ENCODE data around the gene ADAMTS6.

ADAMTS6 gene

GRCh38 chr5:65474130-65474711, 7.5 kb downstream of the ADAMTS6 start:
- Histone ChIP-seq H2BK5ac (ENCODE audit: low read depth, low read length, poor library complexity) (no peak overlapping the region), H2AFZ (ENCODE audit: insufficient read depth, low read length, poor library complexity) (no peak overlapping the region), H2BK120ac (ENCODE audit: insufficient read depth, low read length, poor library complexity) (no peak overlapping the region), H4K12ac (ENCODE audit: low read depth, low read length) (no peak overlapping the region), H3K23ac (ENCODE audit: low read length) (no peak overlapping the region), H3K4me1 (ENCODE audit: control insufficient read depth in 1 of 2, insufficient read depth in 2 of 2, low read length in 2 of 2) (peaks cover 0 to 6% of the 10 kb centered on the region in 2 experiments), H3K4me2 (ENCODE audit: low read length) (no peak overlapping the region), H3K79me2 (ENCODE audit: control insufficient read depth, insufficient read depth, low read length, poor library complexity) (no peaks in the 10 kb centered on the region), H4K91ac (ENCODE audit: low read depth, low read length) (no peak overlapping the region), H3K27ac (ENCODE audit: low read depth, low read length) (no peak overlapping the region), H3K36me3 (ENCODE audit: control insufficient read depth in 1 of 2, insufficient read depth in 2 of 2, low read length in 2 of 2) (no peaks in the 10 kb centered on the region), H3K4ac (ENCODE audit: low read depth, low read length) (no peak overlapping the region), H2AK5ac (ENCODE audit: low read length) (no peak overlapping the region), H3K18ac (ENCODE audit: low read length) (no peak overlapping the region), H3K4me3 (ENCODE audit: low read depth, low read length) (no peak overlapping the region), H2BK12ac (ENCODE audit: low read length) (no peak overlapping the region), H4K8ac (ENCODE audit: low read depth, low read length) (no peak overlapping the region), H3K9ac (ENCODE audit: low read length) (no peak overlapping the region), H3K14ac (ENCODE audit: low read length) (no peak overlapping the region), H3K9me3 (ENCODE audit: insufficient read depth, low read depth, low read length) (no peaks in the 10 kb centered on the region), H3K27me3 (ENCODE audit: insufficient read depth, low read length) (no peaks in the 10 kb centered on the region), H3K79me1 (ENCODE audit: low read length) (no peaks in the 10 kb centered on the region)
- no peak for DNase-seq
- WGBS (ENCODE audit: extremely low coverage, insufficient coverage, insufficient read length) = no CpG with 5 or more reads among the region's 3 CpGs

- Histone ChIP-seq H4K12ac (ENCODE audit: low read depth, low read length) (no peak overlapping the region), H3K18ac (ENCODE audit: low read length) (no peak overlapping the region), H2AK5ac (ENCODE audit: low read length) (no peak overlapping the region), H2AFZ (ENCODE audit: insufficient read depth, low read length, poor library complexity) (no peak overlapping the region), H2BK120ac (ENCODE audit: insufficient read depth, low read length, poor library complexity) (no peak overlapping the region), H2BK5ac (ENCODE audit: low read depth, low read length, poor library complexity) (no peak overlapping the region), H3K4me2 (ENCODE audit: low read length) (no peak overlapping the region), H3K79me1 (ENCODE audit: low read length) (no peaks in the 10 kb centered on the region), H3K23ac (ENCODE audit: low read length) (no peak overlapping the region), H2BK12ac (ENCODE audit: low read length) (no peak overlapping the region), H3K14ac (ENCODE audit: low read length) (no peak overlapping the region), H3K79me2 (ENCODE audit: control insufficient read depth, insufficient read depth, low read length, poor library complexity) (no peaks in the 10 kb centered on the region), H3K4me1 (ENCODE audit: control insufficient read depth in 1 of 2, insufficient read depth in 2 of 2, low read length in 2 of 2) (no peaks in the 10 kb centered on the region), H4K8ac (ENCODE audit: low read depth, low read length) (no peak overlapping the region), H3K36me3 (ENCODE audit: control insufficient read depth in 1 of 2, insufficient read depth in 2 of 2, low read length in 2 of 2) (peaks cover 2% of the 10 kb centered on the region in 2 experiments), H3K27me3 (ENCODE audit: insufficient read depth, low read length) (no peaks in the 10 kb centered on the region), H3K9ac (ENCODE audit: low read length) (no peak overlapping the region), H3K4me3 (ENCODE audit: low read depth, low read length) (no peak overlapping the region), H4K91ac (ENCODE audit: low read depth, low read length) (no peak overlapping the region), H3K4ac (ENCODE audit: low read depth, low read length) (no peak overlapping the region), H3K27ac (ENCODE audit: low read depth, low read length) (no peak overlapping the region), H3K9me3 (ENCODE audit: insufficient read depth, low read depth, low read length) (no peaks in the 10 kb centered on the region)
- DNase-seq = peak in 1 of 2 donors; percentile 32
- 100% methylated on average over 1 of the region's 3 CpGs for WGBS (ENCODE audit: extremely low coverage, insufficient coverage, insufficient read length)
These were observed 13.1 kb downstream of the ADAMTS6 start for GRCh38 chr5:65468633-65469032.

GRCh38 chr5:65462139-65462705, 19.5 kb downstream of the ADAMTS6 start:
- DNase-seq = no peak
- WGBS (ENCODE audit: extremely low coverage, insufficient coverage, insufficient read length) = no CpG with 5 or more reads among the region's 3 CpGs

GRCh38 chr5:65461490-65461889, 20.2 kb downstream of the ADAMTS6 start:
- Histone ChIP-seq H3K9me3 (ENCODE audit: insufficient read depth, low read depth, low read length) (no peaks in the 10 kb centered on the region), H3K4me3 (ENCODE audit: low read depth, low read length) (no peak overlapping the region), H3K23ac (ENCODE audit: low read length) (no peak overlapping the region), H2BK5ac (ENCODE audit: low read depth, low read length, poor library complexity) (no peak overlapping the region), H3K9ac (ENCODE audit: low read length) (no peak overlapping the region), H3K4ac (ENCODE audit: low read depth, low read length) (no peak overlapping the region), H4K12ac (ENCODE audit: low read depth, low read length) (no peak overlapping the region), H2BK12ac (ENCODE audit: low read length) (no peak overlapping the region), H2BK120ac (ENCODE audit: insufficient read depth, low read length, poor library complexity) (no peak overlapping the region), H4K91ac (ENCODE audit: low read depth, low read length) (no peak overlapping the region), H3K79me2 (ENCODE audit: control insufficient read depth, insufficient read depth, low read length, poor library complexity) (no peaks in the 10 kb centered on the region), H3K27me3 (ENCODE audit: insufficient read depth, low read length) (no peaks in the 10 kb centered on the region), H3K27ac (ENCODE audit: low read depth, low read length) (no peak overlapping the region), H3K36me3 (ENCODE audit: control insufficient read depth in 1 of 2, insufficient read depth in 2 of 2, low read length in 2 of 2) (peaks cover 12 to 24% of the 10 kb centered on the region in 2 experiments), H4K8ac (ENCODE audit: low read depth, low read length) (no peak overlapping the region), H3K14ac (ENCODE audit: low read length) (no peak overlapping the region), H2AFZ (ENCODE audit: insufficient read depth, low read length, poor library complexity) (no peak overlapping the region), H2AK5ac (ENCODE audit: low read length) (no peak overlapping the region), H3K18ac (ENCODE audit: low read length) (no peak overlapping the region), H3K4me2 (ENCODE audit: low read length) (no peak overlapping the region), H3K4me1 (ENCODE audit: control insufficient read depth in 1 of 2, insufficient read depth in 2 of 2, low read length in 2 of 2) (no peaks in the 10 kb centered on the region), H3K79me1 (ENCODE audit: low read length) (no peaks in the 10 kb centered on the region)
- no peak for DNase-seq

More at GRCh38 chr5:65462139-65462705, 19.5 kb downstream of the ADAMTS6 start:
- Histone ChIP-seq H3K18ac (ENCODE audit: low read length) (no peak overlapping the region), H3K4ac (ENCODE audit: low read depth, low read length) (no peak overlapping the region), H4K8ac (ENCODE audit: low read depth, low read length) (no peak overlapping the region), H3K36me3 (ENCODE audit: control insufficient read depth in 1 of 2, insufficient read depth in 2 of 2, low read length in 2 of 2) (peaks cover 12 to 24% of the 10 kb centered on the region in 2 experiments), H3K9me3 (ENCODE audit: insufficient read depth, low read depth, low read length) (no peaks in the 10 kb centered on the region), H2AFZ (ENCODE audit: insufficient read depth, low read length, poor library complexity) (no peak overlapping the region), H4K12ac (ENCODE audit: low read depth, low read length) (no peak overlapping the region), H3K23ac (ENCODE audit: low read length) (no peak overlapping the region), H3K9ac (ENCODE audit: low read length) (no peak overlapping the region), H3K14ac (ENCODE audit: low read length) (no peak overlapping the region), H2BK12ac (ENCODE audit: low read length) (no peak overlapping the region), H3K27ac (ENCODE audit: low read depth, low read length) (no peak overlapping the region), H3K4me3 (ENCODE audit: low read depth, low read length) (no peak overlapping the region), H2BK5ac (ENCODE audit: low read depth, low read length, poor library complexity) (no peak overlapping the region), H3K79me1 (ENCODE audit: low read length) (no peaks in the 10 kb centered on the region), H3K79me2 (ENCODE audit: control insufficient read depth, insufficient read depth, low read length, poor library complexity) (no peaks in the 10 kb centered on the region), H2AK5ac (ENCODE audit: low read length) (no peak overlapping the region), H3K4me1 (ENCODE audit: control insufficient read depth in 1 of 2, insufficient read depth in 2 of 2, low read length in 2 of 2) (no peaks in the 10 kb centered on the region), H4K91ac (ENCODE audit: low read depth, low read length) (no peak overlapping the region), H3K27me3 (ENCODE audit: insufficient read depth, low read length) (no peaks in the 10 kb centered on the region), H3K4me2 (ENCODE audit: low read length) (no peak overlapping the region), H2BK120ac (ENCODE audit: insufficient read depth, low read length, poor library complexity) (no peak overlapping the region)
